Epidermal melanocyte (primary cell): ENCODE results near the gene TCF23.
"Not testable (repeated sequence)": the region's sequence is repeated elsewhere in the genome, so short reads cannot be mapped to it uniquely, and the experiment has no call there.

Experiments used
- DNase-seq: peaks from one replicate; pipeline ENCODE4 v3.0.0; 2011; ENCODE audit warnings: low spot score; ENCODE audit not compliant: insufficient read length

TCF23 gene

DNA sequence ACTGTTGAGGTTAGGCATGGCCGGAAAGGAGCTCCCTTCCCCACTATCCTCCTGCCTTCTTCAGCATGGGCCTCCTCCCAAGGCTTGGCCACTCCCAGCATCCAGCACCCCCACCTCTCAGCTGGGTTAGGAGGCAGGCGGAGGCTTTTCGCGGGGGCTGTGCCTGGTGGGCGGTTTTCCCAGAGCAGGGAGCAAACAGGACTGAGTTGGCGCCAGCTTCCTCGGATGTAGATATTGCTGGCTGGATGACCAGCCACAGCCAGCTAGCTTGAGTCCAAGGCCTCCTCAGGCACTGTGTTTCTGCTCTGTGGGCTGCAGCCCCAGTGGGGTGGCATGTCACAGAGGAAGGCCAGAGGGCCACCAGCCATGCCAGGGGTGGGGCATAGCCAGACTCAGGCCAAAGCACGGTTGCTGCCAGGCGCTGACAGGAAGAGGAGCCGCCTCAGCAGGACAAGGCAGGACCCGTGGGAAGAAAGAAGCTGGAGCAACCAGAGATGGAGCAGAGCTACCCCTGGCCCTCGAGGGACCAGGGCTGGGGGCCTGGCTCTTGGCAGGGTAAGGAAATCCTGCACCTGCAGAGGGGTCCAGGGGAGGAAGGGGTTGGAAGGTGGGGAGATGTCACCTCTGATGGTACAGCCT is at the start of gene TCF23:
Gene TCF23 (plus strand): TSS at position 204 of the 639 bp plus-strand sequence. CDS start 130 bp downstream, at position 334.
- no peak for DNase-seq

DNA sequence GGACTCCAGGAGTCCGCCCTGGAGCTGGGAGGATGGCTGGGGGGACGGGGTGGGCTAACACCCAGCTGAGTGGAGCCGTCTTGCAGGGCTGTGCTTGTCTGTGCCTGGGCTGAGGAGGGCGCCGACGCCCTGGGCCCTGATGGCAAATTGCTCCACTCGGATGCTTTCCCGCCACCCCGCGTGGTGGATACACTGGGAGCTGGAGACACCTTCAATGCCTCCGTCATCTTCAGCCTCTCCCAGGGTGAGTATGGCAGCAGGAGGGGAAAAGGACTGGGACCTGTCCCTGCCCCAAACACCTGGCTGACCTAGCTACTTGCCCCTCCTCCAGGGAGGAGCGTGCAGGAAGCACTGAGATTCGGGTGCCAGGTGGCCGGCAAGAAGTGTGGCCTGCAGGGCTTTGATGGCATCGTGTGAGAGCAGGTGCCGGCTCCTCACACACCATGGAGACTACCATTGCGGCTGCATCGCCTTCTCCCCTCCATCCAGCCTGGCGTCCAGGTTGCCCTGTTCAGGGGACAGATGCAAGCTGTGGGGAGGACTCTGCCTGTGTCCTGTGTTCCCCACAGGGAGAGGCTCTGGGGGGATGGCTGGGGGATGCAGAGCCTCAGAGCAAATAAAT is 49.4 kb upstream of the TCF23 start:
- no peak for DNase-seq

DNA sequence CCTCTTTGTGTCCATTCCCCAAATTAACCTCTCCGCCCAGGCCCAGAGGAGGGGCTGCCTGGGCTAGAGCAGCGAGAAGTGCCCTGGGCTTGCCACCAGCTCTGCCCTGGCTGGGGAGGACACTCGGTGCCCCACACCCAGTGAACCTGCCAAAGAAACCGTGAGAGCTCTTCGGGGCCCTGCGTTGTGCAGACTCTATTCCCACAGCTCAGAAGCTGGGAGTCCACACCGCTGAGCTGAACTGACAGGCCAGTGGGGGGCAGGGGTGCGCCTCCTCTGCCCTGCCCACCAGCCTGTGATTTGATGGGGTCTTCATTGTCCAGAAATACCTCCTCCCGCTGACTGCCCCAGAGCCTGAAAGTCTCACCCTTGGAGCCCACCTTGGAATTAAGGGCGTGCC is 48.8 kb upstream of the TCF23 start:
- no peak for DNase-seq

DNA sequence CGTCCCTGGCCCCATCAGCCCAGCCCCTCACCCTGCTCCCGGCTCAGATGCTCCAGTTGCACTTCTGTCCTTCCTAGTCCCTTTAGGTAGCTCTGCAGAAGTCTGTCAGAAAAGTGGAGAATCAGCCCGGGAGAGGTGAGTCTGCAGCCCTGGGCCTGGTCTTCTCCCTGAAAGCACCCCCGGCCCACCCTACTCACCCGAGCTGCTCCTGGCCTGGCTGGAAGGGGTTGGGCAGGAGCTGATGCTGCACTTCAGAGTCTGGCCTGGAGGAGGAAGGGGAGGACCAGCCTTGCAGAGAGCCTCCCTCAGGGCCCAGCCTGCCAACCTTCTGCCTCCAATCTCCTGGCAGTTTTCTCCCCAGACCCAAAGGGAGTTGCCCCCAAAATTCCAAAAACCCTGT is 46.5 kb upstream of the TCF23 start:
- DNase-seq: no peak

DNA sequence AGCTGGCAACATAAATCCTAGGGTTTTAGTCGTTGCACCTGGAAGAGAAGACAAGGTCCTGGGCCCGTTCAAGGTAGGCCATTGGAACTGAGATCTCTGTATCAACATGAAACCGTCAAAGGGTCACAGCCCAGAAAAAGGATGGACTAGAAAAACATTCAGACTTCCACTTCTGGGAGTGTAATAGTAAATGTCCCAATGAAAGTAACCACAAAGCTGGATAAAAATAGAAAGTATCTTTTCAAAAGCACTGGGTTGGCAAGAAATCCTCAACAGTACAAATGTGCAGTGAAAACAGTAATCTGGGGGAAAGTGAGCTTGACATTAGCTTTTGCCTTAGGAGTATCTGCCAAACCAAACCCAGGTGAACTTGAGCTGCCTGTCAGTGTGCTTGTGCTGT is 42.8 kb upstream of the TCF23 start:
- DNase-seq: no peak

DNA sequence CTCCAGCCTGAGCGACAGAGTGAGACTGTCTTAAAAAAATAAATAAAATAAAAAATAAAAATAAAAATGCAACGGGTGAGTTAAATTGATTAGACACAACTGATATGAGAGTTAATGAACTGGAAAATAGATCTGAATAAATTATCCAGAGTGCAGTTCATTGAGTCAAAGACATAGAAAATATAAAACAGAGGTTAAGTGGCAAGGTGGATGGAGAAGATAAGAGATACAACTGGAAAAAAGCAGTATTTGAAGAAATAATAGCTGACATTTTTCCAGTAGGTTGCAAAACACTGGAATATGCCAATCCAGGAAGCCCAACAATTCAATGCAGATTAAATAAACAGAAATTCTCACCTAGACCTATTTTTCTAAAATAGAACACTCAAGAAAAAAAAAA is 40.6 kb upstream of the TCF23 start:
- no peak for DNase-seq

DNA sequence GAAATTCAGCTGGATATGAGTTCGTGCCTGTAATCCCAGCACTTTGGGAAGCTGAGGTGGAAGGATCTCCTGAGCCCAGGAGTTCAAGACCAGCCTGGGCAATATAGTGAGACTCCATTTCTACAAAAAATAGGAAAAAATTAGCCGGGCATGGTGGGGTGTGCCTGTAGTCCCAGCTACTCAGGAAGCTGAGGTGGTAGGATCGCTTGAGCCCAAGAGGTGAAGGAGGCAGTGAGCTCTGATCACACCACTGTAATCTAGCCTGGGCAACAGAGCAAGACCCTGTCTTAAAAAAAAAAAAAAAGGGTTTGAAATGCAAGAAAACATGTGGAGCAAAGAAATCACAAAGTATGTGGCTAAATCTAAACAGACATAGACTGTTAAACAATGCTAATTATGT is 39.7 kb upstream of the TCF23 start:
- no peak for DNase-seq

DNA sequence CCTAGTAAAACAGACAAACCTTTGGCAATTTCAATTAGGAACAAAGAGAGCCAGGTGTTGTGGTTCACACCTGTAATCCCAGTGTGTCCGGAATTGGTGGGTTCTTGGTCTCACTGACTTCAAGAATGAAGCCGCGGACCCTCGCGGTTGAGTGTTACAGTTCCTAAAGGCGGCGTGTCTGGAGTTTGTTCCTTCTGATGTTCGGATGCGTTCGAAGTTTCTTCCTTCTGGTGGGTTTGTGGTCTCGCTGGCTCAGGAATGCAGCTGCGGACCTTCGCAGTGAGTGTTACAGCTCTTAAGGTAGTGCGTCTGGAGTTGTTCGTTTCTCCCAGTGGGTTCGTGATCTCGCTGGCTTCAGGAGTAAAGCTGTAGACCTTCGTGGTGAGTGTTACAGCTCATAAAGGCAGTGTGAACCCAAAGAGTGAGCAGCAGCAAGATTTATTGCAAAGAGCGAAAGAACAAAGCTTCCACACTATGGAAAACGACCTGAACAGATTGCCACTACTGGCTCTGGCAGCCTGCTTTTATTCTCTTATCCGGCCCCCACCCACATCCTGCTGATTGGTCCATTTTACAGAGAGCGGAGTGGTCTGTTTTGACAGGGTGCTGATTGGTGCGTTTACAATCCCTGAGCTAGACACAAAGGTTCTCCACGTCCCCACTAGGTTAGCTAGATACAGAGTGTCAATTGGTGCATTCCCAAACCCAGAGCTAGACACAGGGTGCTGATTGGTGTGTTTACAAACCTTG is 38.0 kb upstream of the TCF23 start:
- DNase-seq: not testable (repeated sequence)

DNA sequence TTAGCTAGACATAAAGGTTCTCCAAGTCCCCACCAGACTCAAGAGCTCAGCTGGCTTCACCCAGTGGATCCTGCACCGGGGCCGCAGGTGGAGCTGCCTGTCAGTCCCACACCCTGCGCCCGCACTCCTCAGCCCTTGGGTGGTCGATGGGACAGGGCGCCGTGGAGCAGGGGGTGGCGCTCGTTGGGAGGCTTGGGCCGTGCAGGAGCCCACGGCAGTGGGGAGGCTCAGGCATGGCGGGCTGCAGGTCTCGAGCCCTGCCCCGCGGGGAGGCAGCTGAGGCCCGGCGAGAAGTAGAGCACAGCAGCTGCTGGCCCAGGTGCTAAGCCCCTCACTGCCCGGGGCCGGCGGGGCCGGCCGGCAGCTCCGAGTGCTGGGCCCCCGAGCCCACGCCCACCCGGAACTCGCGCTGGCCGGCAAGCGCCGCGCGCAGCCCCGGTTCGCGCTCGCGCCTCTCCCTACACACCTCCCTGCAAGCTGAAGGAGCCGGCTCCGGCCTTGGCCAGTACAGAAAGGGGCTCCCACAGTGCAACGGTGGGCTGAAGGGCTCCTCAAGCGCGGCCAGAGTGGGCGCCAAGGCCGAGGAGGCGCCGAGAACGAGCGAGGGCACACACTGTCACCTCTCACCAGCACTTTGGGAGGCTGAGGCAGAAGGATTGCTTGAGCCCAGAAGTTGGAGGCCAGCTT is 37.3 kb upstream of the TCF23 start:
- not testable (repeated sequence) for DNase-seq

DNA sequence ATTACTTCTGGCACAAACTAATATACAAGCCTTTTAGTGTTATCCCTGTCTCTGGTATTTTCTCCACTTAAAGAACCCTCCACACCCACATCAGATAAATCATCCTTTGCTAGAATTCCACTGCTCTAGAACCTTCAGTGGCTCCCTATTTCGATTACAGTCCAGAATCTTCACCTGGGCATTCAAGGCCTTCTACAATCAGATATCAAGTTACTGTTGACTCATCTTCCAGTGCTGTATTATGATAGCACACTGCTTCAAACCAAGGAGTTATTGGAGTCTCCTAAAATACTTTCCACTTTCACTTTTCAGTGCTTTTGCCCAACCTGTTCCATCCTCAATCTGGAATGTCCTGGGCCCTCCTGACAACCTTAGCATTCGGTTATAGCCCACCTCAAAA is 33.3 kb upstream of the TCF23 start:
- no peak for DNase-seq

DNA sequence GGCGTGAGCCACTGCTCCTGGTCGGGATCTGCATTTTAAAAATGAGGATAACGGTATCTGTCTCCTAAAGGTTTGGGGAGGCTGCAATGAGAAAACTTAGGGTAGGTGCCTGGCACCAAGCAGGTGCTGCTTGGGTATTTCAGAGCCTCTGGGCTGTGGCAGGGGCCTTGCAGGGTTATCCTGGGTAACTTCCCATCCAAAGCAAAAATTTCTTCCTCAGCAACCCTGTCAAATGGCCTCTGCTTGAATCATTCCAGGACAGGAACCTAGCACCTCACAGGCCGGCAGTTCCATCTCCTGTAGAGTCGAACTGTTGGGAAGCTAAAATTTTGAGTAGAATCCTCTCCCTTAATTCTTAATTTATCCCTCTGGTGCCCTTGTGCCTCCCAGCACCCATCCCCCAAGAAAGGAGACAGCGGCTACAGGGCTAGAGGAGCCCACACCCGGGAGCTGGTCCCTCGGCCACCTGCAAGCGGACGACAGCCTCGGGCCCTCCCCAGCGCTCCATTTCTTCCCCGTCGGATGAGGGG is 30.7 kb upstream of the TCF23 start:
- no peak for DNase-seq

DNA sequence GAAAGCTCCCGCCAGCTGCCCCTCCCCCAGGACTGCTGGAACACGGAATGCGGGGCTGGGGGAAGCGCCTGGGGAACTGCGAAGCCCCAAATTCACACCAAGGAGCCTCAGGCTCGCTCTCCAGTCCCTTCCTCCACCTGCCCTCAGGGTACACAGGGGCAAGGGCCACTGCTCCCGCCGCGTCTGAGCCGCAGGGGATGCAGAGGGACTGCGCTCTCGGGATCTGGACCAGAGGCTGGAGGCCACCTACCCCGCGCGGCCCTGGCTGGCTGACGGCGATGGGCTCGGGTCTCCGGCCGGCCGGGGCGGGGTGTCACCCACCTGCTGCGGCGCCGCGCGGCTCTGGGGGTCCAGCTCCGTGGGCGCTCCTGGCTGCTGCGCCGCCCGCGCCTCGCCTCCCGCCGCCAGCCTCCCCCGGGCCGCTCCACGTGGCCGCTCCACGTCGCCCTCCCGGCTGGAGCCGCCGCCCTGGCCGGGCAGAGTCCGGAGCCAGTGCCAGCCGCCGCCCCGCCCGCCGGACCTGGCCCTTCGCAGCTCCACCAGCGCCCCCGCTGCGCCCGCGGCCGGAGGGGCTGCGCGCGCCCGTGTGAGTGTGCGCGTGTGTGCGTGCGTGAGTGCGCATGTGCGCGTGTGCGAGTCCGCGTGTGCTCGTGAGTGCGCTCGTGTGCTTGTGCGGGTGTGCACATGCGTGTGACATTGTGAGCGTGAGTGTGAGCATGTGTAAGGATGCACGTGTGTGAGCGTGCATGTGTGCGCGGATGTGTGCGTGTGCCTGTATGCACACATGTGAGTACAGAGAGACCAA is 30.1 kb upstream of the TCF23 start, which contains the start of gene CGREF1:
Gene CGREF1 (minus strand): TSS at position 604 of the 805 bp plus-strand sequence. CDS start 14,762 bp downstream, outside the sequence.
- no peak for DNase-seq

DNA sequence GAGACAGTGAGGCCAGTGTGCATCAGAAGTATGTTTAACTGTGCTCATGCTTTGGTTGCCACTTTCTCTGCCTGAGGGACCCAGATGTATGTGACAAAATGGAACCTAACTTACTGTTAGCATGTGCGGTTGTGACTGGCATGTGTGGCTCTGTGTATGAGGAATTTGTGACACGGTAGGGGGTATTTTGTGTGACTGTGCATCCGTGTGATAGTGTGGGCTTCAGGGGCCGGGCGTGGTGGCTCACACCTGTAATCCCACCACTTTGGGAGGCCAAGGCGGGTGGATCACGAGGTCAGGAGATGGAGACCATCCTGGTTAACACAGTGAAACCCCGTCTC is 29.5 kb upstream of the TCF23 start:
- DNase-seq: not testable (repeated sequence)

DNA sequence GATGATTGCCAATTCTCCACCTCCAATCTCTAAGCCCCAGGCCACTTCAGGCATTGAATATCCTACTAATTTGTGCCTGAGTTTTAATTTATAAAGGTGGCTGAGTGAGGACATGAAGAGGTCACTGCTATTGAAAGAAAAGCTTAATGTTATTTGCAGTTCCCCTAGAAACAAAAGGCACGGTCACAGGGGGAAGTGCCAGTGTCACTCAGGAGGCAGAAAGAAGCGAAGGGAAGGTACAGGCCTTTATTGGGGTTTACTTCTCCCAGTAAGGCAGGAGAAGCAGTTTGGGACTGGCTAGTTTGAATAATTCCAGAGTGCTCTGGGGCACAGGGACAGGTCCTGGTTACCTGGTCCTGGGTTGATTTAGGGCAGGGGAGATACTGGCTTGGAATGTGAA is 26.9 kb upstream of the TCF23 start:
- DNase-seq: no peak

DNA sequence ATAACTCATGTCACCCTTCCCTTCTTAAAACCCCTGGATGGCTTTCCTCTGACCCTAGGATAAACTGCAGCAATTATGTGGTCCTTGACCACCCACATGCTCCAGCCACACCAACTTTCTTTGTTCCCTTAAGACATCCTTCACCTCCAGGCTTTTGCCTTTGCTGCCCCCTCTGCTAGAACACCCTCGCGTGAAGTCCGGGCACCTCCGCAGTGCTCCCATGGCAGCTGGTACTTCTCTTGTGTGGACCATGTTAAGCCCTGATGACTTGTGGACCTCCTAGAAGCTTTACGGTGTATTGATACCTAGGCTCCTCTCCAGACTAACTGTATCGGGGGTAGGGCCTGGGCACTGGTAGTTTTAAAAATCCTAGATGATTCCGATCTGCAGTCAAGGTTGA is 26.0 kb upstream of the TCF23 start:
- no peak for DNase-seq

DNA sequence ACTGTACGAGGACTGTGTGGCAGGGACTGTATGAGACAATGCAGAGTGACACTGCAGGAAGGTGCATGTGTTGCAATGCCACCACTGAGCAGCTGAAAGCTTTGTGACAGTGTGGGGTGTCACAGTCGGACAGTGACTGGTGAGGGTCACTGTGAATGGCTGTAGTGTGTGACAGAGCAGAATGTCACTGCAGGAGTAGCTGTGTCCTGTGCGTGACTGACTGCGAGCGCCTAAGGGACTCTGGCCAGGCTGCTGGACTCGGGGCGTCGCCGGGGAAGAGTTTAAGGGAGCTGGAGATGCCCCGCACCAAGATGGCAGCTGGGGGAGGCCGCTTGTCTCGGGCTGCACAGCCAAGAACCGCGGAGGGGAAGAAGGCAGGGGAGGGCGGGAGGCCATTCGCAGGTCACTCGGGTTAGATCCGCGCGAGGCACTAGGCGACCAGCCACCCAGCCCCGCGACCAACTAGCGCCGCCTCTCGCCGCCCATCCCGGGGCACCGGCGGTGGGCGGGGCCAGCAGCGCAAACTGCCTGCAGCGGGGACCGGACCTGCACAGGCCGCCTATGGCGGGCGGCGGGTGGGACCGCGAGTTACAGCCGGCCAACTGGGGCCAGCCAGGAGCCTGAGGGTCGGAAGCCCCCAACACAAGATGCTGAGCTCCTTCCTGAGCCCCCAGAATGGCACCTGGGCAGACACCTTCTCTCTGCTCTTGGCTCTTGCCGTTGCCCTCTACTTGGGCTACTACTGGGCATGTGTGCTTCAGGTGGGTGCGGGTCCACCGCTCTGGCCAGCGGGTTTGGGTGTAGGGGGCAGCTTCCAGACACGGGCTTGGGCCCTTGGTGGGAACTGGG is 25.3 kb upstream of the TCF23 start, which contains the start of gene ABHD1:
Gene ABHD1 (plus strand): TSS at position 514 of the 849 bp plus-strand sequence. CDS start 134 bp downstream, at position 648.
- peak; percentile 54 for DNase-seq

DNA sequence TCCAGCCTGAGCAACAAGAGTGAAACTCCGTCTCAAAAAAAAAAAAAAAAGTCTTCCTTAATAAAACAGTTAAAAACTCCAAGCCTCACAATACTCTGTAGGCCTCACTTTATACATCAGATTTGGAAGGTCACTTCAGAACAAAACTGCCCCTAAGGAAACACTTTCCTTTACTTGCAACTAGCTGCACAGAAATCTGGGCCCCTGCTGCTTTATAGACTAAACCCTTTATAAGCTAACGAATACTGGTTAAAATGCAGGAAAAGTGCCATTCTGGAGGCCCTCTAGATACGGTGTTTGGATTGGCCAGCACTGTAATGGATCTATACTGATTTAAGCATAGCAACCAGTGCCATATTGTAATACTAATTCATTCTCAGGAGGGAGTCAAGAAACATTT is 23.7 kb upstream of the TCF23 start:
- no peak for DNase-seq

DNA sequence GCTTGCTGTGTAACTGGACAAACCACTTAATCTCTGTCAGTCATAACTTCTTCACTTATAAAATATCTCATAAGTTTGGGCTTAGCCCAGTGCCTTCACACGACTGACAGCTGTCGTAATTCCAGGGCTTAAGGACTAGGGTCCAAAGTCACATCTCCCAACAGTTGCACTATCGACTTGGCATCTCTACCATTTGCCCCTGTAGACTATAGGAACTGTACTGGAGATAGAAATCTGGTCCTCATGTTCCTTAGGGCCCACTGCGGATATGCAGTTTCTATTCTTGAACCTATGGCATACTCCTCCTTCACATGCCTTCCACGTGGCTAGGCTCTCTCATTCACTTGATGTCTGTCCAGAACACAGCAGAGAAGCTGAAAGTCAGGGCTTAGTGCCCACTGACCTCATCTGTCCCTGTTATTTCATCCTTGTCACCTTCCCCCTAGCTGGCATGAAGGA is 22.5 kb upstream of the TCF23 start:
- no peak for DNase-seq

DNA sequence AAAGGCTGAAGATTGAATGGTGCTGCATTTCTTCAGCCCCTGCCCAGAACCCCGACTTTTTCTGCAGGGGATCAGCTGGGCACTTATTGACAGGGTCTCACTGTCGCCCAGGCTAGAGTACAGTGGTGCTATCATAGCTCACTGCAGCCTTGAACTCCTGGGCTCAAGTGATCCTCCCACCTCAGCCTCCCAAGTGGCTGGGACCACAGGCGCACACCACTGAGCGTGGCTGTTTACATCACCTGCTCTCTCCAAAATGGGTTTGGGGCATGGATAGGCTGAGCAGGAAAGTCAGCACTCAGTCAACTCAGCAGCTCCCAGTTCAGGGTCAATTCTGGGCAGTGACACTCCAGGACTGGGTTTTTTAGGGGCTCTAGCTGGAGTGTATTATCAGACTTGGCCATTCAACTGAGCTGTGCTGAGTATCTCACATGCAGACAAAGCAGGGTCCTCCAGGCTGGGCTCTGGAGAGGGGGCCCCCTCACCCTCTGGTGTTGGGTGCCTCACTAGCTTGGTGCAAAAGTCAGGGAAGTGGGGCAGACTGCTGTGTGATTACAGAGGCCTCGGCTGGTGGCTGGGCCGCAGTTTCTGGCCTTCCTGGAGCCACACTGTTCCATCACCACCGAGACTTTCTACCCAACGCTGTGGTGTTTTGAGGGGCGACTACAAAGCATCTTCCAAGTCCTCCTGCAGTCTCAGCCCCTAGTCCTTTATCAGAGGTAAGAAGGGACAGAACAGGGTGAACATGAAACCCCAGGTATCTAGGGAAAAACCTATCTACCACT is 20.7 kb upstream of the TCF23 start:
- DNase-seq: no peak
